ENCODE results near the gene RAB9A. TPM values are rescaled to one million over a fixed set of nuclear protein-coding genes. Genes with fewer than 3 reads are reported as not detected.
"Not testable (repeated sequence)": the region's sequence is repeated elsewhere in the genome, so short reads cannot be mapped to it uniquely, and the experiment has no call there.

RAB9A gene
- total RNA-seq, 4 donors from 2014 or later, result 20.8 to 33.1 (median 25.4) TPM

- H3K27me3 ChIP-seq, result no peaks in the 10 kb centered on the region
- no peaks in the 10 kb centered on the region for H3K9me3 ChIP-seq
- peaks cover 0 to 9% (median 4%) of the 10 kb centered on the region in 4 donors for H3K4me1 ChIP-seq
- intact Hi-C loops (cut with DNase I), result no loop called here
- no peak overlapping the region for H3K4me3 ChIP-seq
- no peaks in the 10 kb centered on the region for H3K36me3 ChIP-seq
- H3K27ac ChIP-seq (replicated peaks in 1 of 4), result no peak overlapping the region
- TF ChIP-seq EP300 (IDR thresholded peaks at IDR 0.05) (no peak), POLR2A (IDR thresholded peaks at IDR 0.05; ENCODE audit: low read depth) (no peak), CTCF (IDR thresholded peaks at IDR 0.05) (no peak), POLR2AphosphoS5 (IDR thresholded peaks at IDR 0.05) (no peak)
- no peak for DNase-seq (ENCODE audit: extremely low spot score)
These were observed 15.9 kb upstream of the RAB9A start for GRCh38 chrX:13673016-13673415.

DNA sequence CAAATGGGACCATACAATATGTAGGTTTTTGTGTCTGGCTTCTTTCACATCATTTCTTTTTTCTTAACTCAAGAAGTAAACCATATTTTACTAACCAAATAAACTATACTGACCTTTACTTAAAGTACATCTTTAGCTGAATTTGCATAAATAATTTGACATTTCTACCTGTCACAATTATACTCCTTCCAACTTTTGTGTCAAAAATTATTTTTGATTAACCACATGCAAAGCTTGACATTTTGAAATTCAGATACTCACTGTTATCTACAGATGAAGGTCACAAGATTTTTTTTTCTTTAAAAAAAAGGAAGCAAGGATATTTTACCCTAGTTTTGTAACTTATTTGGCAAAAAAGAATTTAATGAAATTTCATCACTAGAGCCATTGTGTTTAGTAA, 12.0 kb upstream of the RAB9A start:
- no peaks in the 10 kb centered on the region for H3K36me3 ChIP-seq
- no peaks in the 10 kb centered on the region for H3K27me3 ChIP-seq
- no peak overlapping the region for H3K4me3 ChIP-seq
- DNase-seq (ENCODE audit: extremely low spot score), result no peak
- no peaks in the 10 kb centered on the region for H3K4me1 ChIP-seq
- H3K27ac ChIP-seq (replicated peaks in 1 of 4), result no peak overlapping the region
- no peaks in the 10 kb centered on the region for H3K9me3 ChIP-seq
- intact Hi-C loops (cut with DNase I), result no loop called here
- TF ChIP-seq CTCF (IDR thresholded peaks at IDR 0.05) (no peak), EP300 (IDR thresholded peaks at IDR 0.05) (no peak), POLR2AphosphoS5 (IDR thresholded peaks at IDR 0.05) (no peak), POLR2A (IDR thresholded peaks at IDR 0.05; ENCODE audit: low read depth) (no peak)

- H3K4me3 ChIP-seq; intact Hi-C loops (cut with DNase I); H3K27me3 ChIP-seq; H3K27ac ChIP-seq (replicated peaks in 1 of 4); H3K4me1 ChIP-seq; H3K9me3 ChIP-seq; DNase-seq (ENCODE audit: extremely low spot score); H3K36me3 ChIP-seq: not testable (repeated sequence)
- 87% methylated on average over 4 of the region's 4 CpGs for WGBS
These were observed 9.2 kb upstream of the RAB9A start for GRCh38 chrX:13679700-13680099.

DNA sequence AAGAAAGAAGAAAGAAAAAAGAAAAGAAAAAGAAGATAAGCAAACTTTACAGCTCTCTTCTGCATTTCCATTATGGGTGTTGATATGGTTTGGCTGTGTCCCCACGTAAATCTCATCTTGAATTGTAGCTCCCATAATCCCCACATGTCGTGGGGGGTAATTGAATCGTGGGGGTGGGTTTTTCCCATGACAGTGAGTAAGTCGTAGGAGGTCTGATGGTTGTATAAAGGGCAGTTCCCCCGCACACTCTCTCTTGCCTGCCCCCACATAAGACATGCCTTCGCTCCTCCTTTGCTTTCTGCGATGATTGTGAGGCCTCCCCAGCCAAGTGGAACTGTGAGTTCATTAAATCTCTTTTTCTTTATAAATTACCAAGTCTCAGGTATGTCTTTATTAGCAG, 7.3 kb upstream of the RAB9A start:
- H3K9me3 ChIP-seq, result no peaks in the 10 kb centered on the region
- no peaks in the 10 kb centered on the region for H3K4me1 ChIP-seq
- H3K36me3 ChIP-seq, result no peaks in the 10 kb centered on the region
- WGBS, result 79% methylated on average over 7 of the region's 7 CpGs
- H3K27me3 ChIP-seq, result no peaks in the 10 kb centered on the region
- no peak overlapping the region for H3K4me3 ChIP-seq
- DNase-seq (ENCODE audit: extremely low spot score), result no peak
- no peak for TF ChIP-seq POLR2A (IDR thresholded peaks at IDR 0.05; ENCODE audit: low read depth)
- TF ChIP-seq EP300 (IDR thresholded peaks at IDR 0.05), result no peak
- TF ChIP-seq CTCF (IDR thresholded peaks at IDR 0.05), result no peak
- no peak for TF ChIP-seq POLR2AphosphoS5 (IDR thresholded peaks at IDR 0.05)
- no peak overlapping the region for H3K27ac ChIP-seq (replicated peaks in 1 of 4)
- intact Hi-C loops (cut with DNase I), result no loop called here

GRCh38 chrX:13684361-13684760, 4.6 kb upstream of the RAB9A start:
- WGBS, result 78% methylated on average over 4 of the region's 4 CpGs
- intact Hi-C loops (cut with DNase I), result no loop called here
- DNase-seq (ENCODE audit: extremely low spot score), result no peak
- peaks cover 0 to 6% (median 2%) of the 10 kb centered on the region in 4 donors for H3K4me1 ChIP-seq
- no peak overlapping the region for H3K4me3 ChIP-seq
- no peak overlapping the region for H3K27ac ChIP-seq (replicated peaks in 1 of 4)
- TF ChIP-seq POLR2AphosphoS5 (IDR thresholded peaks at IDR 0.05) (no peak), EP300 (IDR thresholded peaks at IDR 0.05) (no peak), CTCF (IDR thresholded peaks at IDR 0.05) (no peak), POLR2A (IDR thresholded peaks at IDR 0.05; ENCODE audit: low read depth) (no peak)
- H3K36me3 ChIP-seq, result no peaks in the 10 kb centered on the region
- H3K9me3 ChIP-seq, result no peaks in the 10 kb centered on the region
- H3K27me3 ChIP-seq, result no peaks in the 10 kb centered on the region
